HG03095 (cell line): ENCODE measurements around the gene CDK6.

Experiments
- ATAC-seq: cut with Tn5 transposase; IDR thresholded peaks from one replicate; pipeline ENCODE4 v1.9.1; 2021; ENCODE audit warnings: moderate library complexity; ENCODE audit not compliant: unreplicated experiment

The CDK6 gene

GRCh38 chr7:92652536-92652935 lies 183.8 kb downstream of the CDK6 start:
- no peak for ATAC-seq

DNA sequence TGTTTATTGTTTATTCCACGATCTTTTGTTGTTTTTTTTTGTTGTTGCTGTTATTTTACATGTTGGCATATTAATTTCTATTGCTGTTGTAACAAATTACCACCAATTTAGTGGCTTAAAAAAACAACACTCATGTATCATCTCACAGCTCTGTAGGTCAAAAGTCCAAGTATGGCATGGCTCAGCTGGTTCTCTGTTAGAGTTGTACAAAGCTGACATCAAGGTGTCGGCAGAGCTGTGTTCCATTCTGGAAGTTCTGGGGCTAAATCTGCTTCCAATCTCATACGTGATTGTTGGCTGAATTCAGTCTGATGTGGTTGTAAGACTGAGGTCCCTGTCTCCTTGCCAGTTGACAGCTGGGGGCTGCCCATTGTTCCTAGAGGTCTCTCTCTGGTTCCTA lies 186.0 kb downstream of the CDK6 start:
- ATAC-seq = no peak

DNA sequence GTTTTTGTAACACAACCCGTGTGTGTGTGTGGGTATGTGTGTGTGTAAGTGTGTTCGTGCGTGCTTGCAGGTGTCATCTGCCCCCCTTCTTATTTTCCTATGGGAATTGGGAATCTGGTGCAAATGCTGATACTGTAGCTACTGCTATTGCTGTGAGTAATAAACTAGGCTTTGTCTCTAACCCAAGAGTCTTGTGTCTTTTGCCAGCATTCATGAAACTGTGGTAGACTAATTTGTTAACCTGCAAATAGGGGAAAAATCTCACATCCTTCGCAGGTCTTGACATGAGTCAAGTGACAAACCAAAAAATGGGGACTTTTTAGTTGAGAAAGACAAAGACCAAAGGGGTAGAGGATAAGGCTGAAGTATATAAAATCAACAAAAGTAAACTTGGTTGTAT lies 188.3 kb downstream of the CDK6 start:
- ATAC-seq = peak; percentile 54

DNA sequence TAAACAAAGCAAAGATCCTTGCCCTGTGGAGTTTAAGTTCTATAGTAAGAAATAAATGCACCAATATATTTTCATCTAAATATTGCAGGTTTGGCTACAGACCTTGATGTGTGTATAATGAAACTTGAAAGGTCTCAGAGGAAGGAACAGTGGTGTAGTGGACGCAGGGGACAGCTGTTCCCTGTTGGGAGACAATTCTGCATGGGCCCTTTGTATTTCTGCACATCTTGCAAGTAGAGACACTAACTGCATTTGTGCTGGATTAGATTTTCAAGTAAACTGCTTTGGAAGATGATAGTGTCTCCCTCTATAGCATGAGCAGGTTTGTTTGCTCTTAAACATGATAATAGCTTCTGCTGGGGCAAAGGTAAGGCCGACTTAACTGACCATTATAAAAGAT lies 188.7 kb downstream of the CDK6 start:
- peak; percentile 5 for ATAC-seq

- ATAC-seq = no peak
Measured at GRCh38 chr7:92647011-92647625, 189.3 kb downstream of the CDK6 start.

- ATAC-seq = no peak
Measured at GRCh38 chr7:92645114-92646061, 191.0 kb downstream of the CDK6 start.

GRCh38 chr7:92644406-92645113 lies 191.8 kb downstream of the CDK6 start:
- ATAC-seq = no peak

DNA sequence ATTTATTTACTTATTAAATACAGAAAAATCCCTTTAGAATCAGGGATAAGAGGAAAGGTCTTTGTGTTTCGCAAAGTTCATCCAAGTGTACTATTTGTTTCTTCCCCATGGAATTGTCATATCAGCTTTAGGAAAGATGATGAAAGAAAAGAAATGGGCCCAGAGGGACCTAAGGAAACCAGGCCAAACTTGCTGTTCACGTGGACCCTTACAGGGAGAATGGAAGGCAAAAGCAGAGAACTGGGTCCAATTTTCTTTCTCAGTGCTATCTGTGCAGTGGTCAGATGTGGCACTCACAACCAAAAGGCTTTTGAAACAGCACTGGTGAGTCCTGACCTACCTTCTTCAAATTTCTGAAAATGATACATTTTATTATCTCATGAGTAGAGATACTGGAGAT lies 192.6 kb downstream of the CDK6 start:
- no peak for ATAC-seq

DNA sequence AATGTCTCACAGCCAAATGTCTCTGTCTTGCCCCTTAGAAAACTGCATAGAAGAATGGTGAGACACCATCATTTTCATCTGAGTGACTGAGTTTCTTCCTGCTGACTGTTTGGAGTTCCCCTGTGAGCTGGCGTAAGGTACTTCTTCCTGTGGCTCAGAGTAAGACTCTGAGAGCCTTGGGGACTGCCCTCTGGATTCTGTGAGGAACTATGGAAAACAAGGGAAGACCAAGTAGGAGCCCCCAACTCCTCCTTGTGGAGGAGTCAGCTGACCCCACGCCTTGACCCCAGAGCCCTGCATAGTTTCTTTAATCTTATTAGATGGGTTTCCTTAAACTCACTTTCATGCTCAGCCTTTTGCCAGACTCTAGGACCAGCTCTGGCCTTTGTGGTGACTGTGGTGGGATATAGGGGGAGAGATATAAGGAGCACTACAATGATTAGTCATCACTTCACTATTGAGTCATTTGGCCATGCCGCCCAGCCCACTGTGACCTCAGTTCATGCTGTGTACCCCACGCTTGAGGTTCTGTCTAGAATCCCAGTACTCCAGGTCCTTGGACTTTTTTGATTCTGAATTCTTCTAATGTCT lies 194.4 kb downstream of the CDK6 start:
- ATAC-seq = peak; percentile 80

DNA sequence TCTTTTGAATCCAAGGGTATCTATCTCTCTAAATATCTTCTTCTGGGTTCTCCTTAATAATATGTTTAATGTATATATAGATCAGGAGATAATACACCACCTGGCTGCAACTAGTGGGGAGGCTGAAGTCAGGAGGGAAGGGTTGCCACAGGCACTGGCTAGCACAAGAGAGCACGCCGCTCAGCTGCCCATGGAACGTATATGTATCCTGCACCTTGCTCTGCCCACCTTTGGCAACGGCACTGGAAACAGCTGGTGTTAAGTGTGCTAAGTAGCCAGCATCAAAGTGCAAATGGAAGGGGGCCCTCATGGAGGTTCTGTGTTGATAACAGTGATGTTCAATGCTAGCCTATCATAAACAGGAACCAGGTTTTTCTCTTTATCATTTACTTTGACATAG lies 196.4 kb downstream of the CDK6 start:
- ATAC-seq = no peak

- no peak for ATAC-seq
Measured at GRCh38 chr7:92639213-92639896, 197.0 kb downstream of the CDK6 start.

GRCh38 chr7:92636018-92636560 lies 200.3 kb downstream of the CDK6 start:
- ATAC-seq = no peak

GRCh38 chr7:92635538-92635937 lies 200.8 kb downstream of the CDK6 start:
- no peak for ATAC-seq

GRCh38 chr7:92634924-92635519 lies 201.4 kb downstream of the CDK6 start:
- peak; percentile 35 for ATAC-seq

- no peak for ATAC-seq
Measured at GRCh38 chr7:92634205-92634604, 202.2 kb downstream of the CDK6 start.

DNA sequence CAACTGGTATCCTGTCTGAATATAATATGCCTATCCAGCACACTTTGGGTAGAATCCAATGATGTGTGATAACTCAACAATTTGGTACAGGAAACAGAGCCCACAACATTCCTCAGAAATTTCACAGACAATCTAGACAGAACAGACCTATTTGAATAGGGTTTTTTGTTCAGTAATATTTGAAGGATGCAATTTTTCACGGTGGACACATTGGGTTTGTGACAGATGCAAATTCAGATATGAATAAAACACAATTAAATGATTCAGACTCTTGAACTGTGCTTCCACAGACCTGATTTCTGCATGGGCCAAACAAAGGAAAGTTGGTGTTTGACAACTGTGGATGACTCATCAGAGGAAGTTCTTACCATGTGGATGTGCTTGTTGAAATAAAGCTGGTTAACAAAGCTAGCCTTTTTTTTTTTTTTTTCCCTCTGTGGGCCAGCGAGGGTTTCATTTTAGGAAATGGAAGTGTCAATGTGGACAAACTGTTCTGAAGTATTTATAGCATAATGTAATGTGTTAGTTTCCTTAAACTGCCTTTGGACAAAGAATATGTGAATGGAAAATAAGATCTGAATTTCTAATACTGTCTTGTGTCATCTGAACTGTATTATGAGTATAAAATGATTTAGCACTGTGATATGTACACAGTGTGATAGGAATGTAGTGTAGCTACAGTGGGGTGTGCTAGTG lies 203.0 kb downstream of the CDK6 start:
- no peak for ATAC-seq

DNA sequence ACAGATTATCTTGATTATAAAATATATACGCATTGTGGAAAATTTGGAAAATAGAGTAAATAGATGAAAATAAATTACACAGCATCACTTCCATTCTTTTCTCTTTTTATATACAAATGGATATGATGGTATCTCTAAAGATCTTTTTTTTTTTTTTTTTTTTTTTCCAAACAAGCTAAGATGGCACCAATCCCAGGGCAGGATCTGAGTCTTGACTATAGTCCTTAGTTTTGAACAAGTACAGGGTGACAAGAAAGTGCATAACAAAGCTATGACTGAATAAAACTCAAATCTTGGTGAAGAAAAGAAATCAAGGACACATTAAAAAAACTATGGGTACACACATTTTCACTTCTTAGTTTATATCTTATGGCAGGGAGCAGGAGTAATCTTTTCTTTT lies 203.6 kb downstream of the CDK6 start:
- no peak for ATAC-seq

- peak; percentile 32 for ATAC-seq
Measured at GRCh38 chr7:92631850-92632487, 204.4 kb downstream of the CDK6 start.
